ENCODE data around the gene ZNF862. TPM values are rescaled to one million over a fixed set of nuclear protein-coding genes. Genes with fewer than 3 reads are reported as not detected.

The ZNF862 gene
- total RNA-seq, 1 experiment from 2014 or later, result 3.6 TPM

DNA sequence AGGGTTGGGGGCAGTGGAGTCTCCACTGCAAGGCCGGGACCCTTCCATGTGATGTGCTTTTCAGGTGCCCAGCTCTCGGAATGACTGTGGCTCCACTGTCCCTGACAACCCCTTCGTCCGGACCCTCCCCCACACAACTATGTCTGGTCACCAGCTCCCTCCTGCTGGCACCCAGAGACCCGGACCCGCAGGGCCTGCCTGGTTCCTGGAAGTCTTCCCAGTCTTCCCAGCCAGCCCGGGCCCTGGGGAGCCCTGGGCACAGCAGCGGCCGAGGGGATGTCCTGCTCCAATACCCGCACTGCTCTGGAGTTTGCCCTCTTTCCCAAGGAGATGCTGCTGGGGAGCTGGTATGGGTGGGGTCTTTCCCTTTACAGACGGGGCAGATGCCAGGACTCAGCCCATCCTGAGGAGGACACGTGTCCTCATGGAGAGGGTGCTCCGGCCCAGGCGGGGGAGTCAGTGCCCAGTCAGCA lies 41.1 kb downstream of the ZNF862 start:
- Mint-ChIP-seq H3K4me1 (peaks cover 12% of the 10 kb centered on the region; the same call in 1 of the 2 replicates), H3K36me3 (no peaks in the 10 kb centered on the region), H3K9me3 (no peaks in the 10 kb centered on the region), H3K27me3 (ENCODE audit: low read depth) (peaks cover 16% of the 10 kb centered on the region), H3K4me3 (no peak overlapping the region), H3K27ac (no peak overlapping the region)
- TF ChIP-seq, protein P1, sequence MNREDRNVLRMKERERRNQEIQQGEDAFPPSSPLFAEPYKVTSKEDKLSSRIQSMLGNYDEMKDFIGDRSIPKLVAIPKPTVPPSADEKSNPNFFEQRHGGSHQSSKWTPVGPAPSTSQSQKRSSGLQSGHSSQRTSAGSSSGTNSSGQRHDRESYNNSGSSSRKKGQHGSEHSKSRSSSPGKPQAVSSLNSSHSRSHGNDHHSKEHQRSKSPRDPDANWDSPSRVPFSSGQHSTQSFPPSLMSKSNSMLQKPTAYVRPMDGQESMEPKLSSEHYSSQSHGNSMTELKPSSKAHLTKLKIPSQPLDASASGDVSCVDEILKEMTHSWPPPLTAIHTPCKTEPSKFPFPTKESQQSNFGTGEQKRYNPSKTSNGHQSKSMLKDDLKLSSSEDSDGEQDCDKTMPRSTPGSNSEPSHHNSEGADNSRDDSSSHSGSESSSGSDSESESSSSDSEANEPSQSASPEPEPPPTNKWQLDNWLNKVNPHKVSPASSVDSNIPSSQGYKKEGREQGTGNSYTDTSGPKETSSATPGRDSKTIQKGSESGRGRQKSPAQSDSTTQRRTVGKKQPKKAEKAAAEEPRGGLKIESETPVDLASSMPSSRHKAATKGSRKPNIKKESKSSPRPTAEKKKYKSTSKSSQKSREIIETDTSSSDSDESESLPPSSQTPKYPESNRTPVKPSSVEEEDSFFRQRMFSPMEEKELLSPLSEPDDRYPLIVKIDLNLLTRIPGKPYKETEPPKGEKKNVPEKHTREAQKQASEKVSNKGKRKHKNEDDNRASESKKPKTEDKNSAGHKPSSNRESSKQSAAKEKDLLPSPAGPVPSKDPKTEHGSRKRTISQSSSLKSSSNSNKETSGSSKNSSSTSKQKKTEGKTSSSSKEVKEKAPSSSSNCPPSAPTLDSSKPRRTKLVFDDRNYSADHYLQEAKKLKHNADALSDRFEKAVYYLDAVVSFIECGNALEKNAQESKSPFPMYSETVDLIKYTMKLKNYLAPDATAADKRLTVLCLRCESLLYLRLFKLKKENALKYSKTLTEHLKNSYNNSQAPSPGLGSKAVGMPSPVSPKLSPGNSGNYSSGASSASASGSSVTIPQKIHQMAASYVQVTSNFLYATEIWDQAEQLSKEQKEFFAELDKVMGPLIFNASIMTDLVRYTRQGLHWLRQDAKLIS (CRISPR knock-in tag; IDR thresholded peaks at IDR 0.05; ENCODE audit: borderline replicate concordance), result no peak
- TF ChIP-seq RELA (CRISPR knock-in tag; IDR thresholded peaks at IDR 0.05; ENCODE audit: borderline replicate concordance) (no peak), NR1H2 (CRISPR knock-in tag; IDR thresholded peaks at IDR 0.05) (no peak), ZNF138 (CRISPR knock-in tag; conservative IDR thresholded peaks at IDR 0.05) (no peak), EMX1 (CRISPR knock-in tag; IDR thresholded peaks at IDR 0.05) (no peak), CREB1 (CRISPR knock-in tag; IDR thresholded peaks at IDR 0.05) (no peak)
- TF ChIP-seq, protein P2, sequence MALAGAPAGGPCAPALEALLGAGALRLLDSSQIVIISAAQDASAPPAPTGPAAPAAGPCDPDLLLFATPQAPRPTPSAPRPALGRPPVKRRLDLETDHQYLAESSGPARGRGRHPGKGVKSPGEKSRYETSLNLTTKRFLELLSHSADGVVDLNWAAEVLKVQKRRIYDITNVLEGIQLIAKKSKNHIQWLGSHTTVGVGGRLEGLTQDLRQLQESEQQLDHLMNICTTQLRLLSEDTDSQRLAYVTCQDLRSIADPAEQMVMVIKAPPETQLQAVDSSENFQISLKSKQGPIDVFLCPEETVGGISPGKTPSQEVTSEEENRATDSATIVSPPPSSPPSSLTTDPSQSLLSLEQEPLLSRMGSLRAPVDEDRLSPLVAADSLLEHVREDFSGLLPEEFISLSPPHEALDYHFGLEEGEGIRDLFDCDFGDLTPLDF (CRISPR knock-in tag; IDR thresholded peaks at IDR 0.05), result no peak
- TF ChIP-seq, protein P3, sequence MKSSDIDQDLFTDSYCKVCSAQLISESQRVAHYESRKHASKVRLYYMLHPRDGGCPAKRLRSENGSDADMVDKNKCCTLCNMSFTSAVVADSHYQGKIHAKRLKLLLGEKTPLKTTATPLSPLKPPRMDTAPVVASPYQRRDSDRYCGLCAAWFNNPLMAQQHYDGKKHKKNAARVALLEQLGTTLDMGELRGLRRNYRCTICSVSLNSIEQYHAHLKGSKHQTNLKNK (CRISPR knock-in tag; IDR thresholded peaks at IDR 0.05), result no peak
- TF ChIP-seq, protein P4, sequence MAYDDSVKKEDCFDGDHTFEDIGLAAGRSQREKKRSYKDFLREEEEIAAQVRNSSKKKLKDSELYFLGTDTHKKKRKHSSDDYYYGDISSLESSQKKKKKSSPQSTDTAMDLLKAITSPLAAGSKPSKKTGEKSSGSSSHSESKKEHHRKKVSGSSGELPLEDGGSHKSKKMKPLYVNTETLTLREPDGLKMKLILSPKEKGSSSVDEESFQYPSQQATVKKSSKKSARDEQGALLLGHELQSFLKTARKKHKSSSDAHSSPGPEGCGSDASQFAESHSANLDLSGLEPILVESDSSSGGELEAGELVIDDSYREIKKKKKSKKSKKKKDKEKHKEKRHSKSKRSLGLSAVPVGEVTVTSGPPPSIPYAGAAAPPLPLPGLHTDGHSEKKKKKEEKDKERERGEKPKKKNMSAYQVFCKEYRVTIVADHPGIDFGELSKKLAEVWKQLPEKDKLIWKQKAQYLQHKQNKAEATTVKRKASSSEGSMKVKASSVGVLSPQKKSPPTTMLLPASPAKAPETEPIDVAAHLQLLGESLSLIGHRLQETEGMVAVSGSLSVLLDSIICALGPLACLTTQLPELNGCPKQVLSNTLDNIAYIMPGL (CRISPR knock-in tag; IDR thresholded peaks at IDR 0.05), result no peak
- TF ChIP-seq, protein P5, sequence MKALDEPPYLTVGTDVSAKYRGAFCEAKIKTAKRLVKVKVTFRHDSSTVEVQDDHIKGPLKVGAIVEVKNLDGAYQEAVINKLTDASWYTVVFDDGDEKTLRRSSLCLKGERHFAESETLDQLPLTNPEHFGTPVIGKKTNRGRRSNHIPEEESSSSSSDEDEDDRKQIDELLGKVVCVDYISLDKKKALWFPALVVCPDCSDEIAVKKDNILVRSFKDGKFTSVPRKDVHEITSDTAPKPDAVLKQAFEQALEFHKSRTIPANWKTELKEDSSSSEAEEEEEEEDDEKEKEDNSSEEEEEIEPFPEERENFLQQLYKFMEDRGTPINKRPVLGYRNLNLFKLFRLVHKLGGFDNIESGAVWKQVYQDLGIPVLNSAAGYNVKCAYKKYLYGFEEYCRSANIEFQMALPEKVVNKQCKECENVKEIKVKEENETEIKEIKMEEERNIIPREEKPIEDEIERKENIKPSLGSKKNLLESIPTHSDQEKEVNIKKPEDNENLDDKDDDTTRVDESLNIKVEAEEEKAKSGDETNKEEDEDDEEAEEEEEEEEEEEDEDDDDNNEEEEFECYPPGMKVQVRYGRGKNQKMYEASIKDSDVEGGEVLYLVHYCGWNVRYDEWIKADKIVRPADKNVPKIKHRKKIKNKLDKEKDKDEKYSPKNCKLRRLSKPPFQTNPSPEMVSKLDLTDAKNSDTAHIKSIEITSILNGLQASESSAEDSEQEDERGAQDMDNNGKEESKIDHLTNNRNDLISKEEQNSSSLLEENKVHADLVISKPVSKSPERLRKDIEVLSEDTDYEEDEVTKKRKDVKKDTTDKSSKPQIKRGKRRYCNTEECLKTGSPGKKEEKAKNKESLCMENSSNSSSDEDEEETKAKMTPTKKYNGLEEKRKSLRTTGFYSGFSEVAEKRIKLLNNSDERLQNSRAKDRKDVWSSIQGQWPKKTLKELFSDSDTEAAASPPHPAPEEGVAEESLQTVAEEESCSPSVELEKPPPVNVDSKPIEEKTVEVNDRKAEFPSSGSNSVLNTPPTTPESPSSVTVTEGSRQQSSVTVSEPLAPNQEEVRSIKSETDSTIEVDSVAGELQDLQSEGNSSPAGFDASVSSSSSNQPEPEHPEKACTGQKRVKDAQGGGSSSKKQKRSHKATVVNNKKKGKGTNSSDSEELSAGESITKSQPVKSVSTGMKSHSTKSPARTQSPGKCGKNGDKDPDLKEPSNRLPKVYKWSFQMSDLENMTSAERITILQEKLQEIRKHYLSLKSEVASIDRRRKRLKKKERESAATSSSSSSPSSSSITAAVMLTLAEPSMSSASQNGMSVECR (CRISPR knock-in tag; IDR thresholded peaks at IDR 0.05; ENCODE audit: borderline replicate concordance), result no peak
- DNase-seq (ENCODE audit: low spot score), result no peak
- no peak for ATAC-seq
- POLR2A ChIA-PET, result no interaction called here
- CTCF ChIA-PET, result interaction anchor here (3.1 kb wide), 1 partner anchor 18 kb away, joined by 17 read pairs; no protein-coding TSS in a partner anchor

DNA sequence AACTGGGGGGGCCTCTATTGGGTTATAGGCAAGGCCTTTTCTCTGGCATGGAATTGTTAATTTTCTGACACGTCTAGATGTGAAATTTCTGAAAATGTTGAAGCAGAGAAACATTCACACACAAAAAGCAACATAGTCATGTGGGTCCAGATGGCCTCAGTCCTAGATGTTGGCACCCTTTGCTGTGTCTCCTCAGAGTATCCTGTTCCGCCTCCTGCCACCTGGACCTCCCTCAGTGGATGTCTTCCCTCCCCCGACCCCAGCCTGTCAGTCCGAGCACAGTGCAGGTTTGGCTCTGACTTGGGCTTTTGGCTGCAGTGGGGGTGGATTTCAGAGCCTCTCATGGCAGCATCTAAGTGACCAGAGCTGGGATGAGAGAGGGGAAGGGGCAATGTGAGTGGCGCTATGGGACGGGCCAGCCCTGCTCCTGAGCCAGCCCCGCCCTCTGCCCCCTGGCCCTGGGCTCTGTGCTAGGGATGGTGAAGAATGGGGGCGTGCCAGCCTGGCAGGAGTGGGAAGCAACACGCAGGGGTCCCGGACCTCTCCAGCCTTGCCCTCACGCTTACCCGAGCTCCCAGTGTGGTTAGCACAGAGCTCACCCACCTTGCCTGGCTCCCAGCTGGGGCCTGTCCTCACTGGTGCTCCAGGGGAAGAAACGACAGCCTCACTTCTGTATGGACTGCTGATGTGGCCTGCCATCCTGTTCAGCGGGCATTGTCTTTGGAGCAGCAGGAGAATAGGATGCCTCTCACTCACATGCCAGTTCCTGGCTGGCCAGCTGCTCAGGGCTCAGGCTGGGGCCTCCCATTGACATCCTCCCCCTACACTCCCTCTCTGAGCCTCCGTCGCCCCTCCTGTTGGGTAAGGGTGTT lies 41.8 kb downstream of the ZNF862 start:
- H3K36me3 Mint-ChIP-seq, result no peaks in the 10 kb centered on the region
- ChIA-PET CTCF (interaction anchor here (1.0 to 3.1 kb wide), 2 partner anchors 18 to 1074 kb away, joined by 3 to 17 read pairs; no protein-coding TSS in a partner anchor), POLR2A (no interaction called here)
- H3K4me3 Mint-ChIP-seq, result no peak overlapping the region
- no peak overlapping the region for H3K27ac Mint-ChIP-seq
- peaks cover 9% of the 10 kb centered on the region for H3K27me3 Mint-ChIP-seq (ENCODE audit: low read depth)
- peaks cover 8% of the 10 kb centered on the region for H3K4me1 Mint-ChIP-seq
- ATAC-seq (no peak), DNase-seq (ENCODE audit: low spot score) (no peak)
- no peaks in the 10 kb centered on the region for H3K9me3 Mint-ChIP-seq
- TF ChIP-seq, protein P6, sequence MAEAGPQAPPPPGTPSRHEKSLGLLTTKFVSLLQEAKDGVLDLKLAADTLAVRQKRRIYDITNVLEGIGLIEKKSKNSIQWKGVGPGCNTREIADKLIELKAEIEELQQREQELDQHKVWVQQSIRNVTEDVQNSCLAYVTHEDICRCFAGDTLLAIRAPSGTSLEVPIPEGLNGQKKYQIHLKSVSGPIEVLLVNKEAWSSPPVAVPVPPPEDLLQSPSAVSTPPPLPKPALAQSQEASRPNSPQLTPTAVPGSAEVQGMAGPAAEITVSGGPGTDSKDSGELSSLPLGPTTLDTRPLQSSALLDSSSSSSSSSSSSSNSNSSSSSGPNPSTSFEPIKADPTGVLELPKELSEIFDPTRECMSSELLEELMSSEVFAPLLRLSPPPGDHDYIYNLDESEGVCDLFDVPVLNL (CRISPR knock-in tag; IDR thresholded peaks at IDR 0.05; ENCODE audit: borderline replicate concordance, low read depth), result no peak
- TF ChIP-seq FOXJ3 (CRISPR knock-in tag; IDR thresholded peaks at IDR 0.05; ENCODE audit: borderline replicate concordance) (no peak), ZNF423 (CRISPR knock-in tag; IDR thresholded peaks at IDR 0.05) (no peak), NR3C1 (CRISPR knock-in tag; conservative IDR thresholded peaks at IDR 0.05; ENCODE audit: low read depth) (no peak), NR2C2 (CRISPR knock-in tag; IDR thresholded peaks at IDR 0.05) (no peak), CREM (CRISPR knock-in tag; IDR thresholded peaks at IDR 0.05) (no peak), NFE2L1 (CRISPR knock-in tag; IDR thresholded peaks at IDR 0.05) (no peak), TP53 (CRISPR knock-in tag; IDR thresholded peaks at IDR 0.05) (no peak), ESRRA (CRISPR knock-in tag; IDR thresholded peaks at IDR 0.05; ENCODE audit: borderline replicate concordance) (no peak)
